ENCODE data around the gene NIPAL1.
A peak's percentile ranks its signal among the peaks of the same experiment; 100 is the strongest.

The NIPAL1 gene

GRCh38 chr4:48027653-48028052 is 11.1 kb downstream of the NIPAL1 start:
- DNase-seq = no peak

- DNase-seq = no peak
These were observed 12.1 kb downstream of the NIPAL1 start for GRCh38 chr4:48028696-48029095.

- DNase-seq = no peak
These were observed 13.9 kb downstream of the NIPAL1 start for GRCh38 chr4:48030470-48030869.

GRCh38 chr4:48031802-48032525 is 15.4 kb downstream of the NIPAL1 start:
- no peak for DNase-seq

- DNase-seq = no peak
These were observed 16.1 kb downstream of the NIPAL1 start for GRCh38 chr4:48032721-48033120.

- DNase-seq = no peak
These were observed 16.8 kb downstream of the NIPAL1 start for GRCh38 chr4:48033412-48033811.

GRCh38 chr4:48033825-48034413 is 17.3 kb downstream of the NIPAL1 start:
- peak; percentile 49 for DNase-seq

- no peak for DNase-seq
These were observed 19.4 kb downstream of the NIPAL1 start for GRCh38 chr4:48035952-48036351.

GRCh38 chr4:48037117-48037462 is 20.5 kb downstream of the NIPAL1 start:
- DNase-seq = no peak

- no peak for DNase-seq
These were observed 22.1 kb downstream of the NIPAL1 start for GRCh38 chr4:48038666-48039065.

GRCh38 chr4:48039561-48039960 is 23.0 kb downstream of the NIPAL1 start:
- DNase-seq = no peak

- DNase-seq = no peak
These were observed 25.1 kb downstream of the NIPAL1 start for GRCh38 chr4:48041535-48042137.

GRCh38 chr4:48042979-48043461 is 26.4 kb downstream of the NIPAL1 start:
- no peak for DNase-seq

GRCh38 chr4:48043504-48043903 is 26.9 kb downstream of the NIPAL1 start:
- DNase-seq = no peak

- no peak for DNase-seq
These were observed 27.7 kb downstream of the NIPAL1 start for GRCh38 chr4:48044298-48044697.

- no peak for DNase-seq
These were observed 29.5 kb downstream of the NIPAL1 start for GRCh38 chr4:48046059-48046458.

GRCh38 chr4:48047421-48047844 is 30.9 kb downstream of the NIPAL1 start:
- DNase-seq = peak; percentile 60

- DNase-seq = no peak
These were observed 31.3 kb downstream of the NIPAL1 start for GRCh38 chr4:48047896-48048295.

GRCh38 chr4:48049483-48049882 is 32.9 kb downstream of the NIPAL1 start:
- DNase-seq = no peak

GRCh38 chr4:48051078-48051477 is 34.5 kb downstream of the NIPAL1 start:
- no peak for DNase-seq

- DNase-seq = no peak
These were observed 42.3 kb downstream of the NIPAL1 start for GRCh38 chr4:48058617-48059530.

GRCh38 chr4:48064349-48064748 is 47.8 kb downstream of the NIPAL1 start:
- DNase-seq = no peak

- DNase-seq = no peak
These were observed 49.0 kb downstream of the NIPAL1 start for GRCh38 chr4:48065587-48066052.

All from suppressor macrophage treated with lipopolysaccharide for 4 hours (primary cell).